ENCODE measurements around the gene TMBIM4.

Gene TMBIM4

DNA sequence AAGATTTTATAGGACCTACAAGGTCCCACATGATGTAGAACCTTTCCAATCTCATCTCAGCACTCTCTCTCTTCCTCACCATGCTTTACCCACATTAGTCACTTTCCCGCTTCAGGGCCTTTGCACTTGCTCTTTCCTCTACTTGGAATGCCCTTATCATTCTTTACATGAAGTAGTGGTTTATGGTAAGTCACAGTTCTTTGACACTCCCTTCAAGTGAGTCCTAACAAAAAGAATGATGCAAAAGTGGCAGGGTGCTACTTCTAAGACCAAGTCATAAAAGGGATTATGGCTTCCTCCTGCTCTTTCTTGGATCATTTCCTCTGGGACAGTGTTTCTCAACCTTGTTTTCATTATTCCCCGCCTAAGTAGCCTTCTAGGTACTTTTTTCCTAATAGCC lies 13.1 kb downstream of the TMBIM4 start:
- no peak overlapping the region for H3K4me3 ChIP-seq (ENCODE audit: control insufficient read depth, low read depth, low read length)
- peak; percentile 65 for DNase-seq (ENCODE audit: low read depth)
- TF ChIP-seq, protein P1, sequence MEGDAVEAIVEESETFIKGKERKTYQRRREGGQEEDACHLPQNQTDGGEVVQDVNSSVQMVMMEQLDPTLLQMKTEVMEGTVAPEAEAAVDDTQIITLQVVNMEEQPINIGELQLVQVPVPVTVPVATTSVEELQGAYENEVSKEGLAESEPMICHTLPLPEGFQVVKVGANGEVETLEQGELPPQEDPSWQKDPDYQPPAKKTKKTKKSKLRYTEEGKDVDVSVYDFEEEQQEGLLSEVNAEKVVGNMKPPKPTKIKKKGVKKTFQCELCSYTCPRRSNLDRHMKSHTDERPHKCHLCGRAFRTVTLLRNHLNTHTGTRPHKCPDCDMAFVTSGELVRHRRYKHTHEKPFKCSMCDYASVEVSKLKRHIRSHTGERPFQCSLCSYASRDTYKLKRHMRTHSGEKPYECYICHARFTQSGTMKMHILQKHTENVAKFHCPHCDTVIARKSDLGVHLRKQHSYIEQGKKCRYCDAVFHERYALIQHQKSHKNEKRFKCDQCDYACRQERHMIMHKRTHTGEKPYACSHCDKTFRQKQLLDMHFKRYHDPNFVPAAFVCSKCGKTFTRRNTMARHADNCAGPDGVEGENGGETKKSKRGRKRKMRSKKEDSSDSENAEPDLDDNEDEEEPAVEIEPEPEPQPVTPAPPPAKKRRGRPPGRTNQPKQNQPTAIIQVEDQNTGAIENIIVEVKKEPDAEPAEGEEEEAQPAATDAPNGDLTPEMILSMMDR (conservative IDR thresholded peaks at IDR 0.05; ENCODE audit: control insufficient read depth, insufficient read depth, low read depth, low read length) = no peak

DNA sequence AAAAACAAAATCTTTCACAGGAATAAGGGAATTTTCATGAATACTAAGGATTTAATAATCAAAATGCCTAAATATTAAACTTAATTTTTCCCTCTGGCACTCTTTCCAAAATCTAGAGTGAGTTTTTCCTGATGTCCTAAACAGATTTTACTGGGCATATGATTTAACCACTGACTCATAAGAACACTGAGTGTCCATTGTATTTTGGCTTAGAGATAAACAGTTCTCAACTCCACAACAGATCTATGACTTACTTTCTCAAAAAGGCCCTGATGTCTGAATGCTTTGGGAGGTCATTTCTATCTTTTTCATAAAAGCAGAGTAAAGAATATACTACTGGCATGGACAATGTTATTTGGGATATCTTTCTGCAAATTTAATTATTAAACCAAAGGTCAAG lies 15.0 kb downstream of the TMBIM4 start:
- TF ChIP-seq, protein P1 (conservative IDR thresholded peaks at IDR 0.05; ENCODE audit: control insufficient read depth, insufficient read depth, low read depth, low read length) = no peak
- H3K4me3 ChIP-seq (ENCODE audit: control insufficient read depth, low read depth, low read length) = no peak overlapping the region
- DNase-seq (ENCODE audit: low read depth) = peak; percentile 75

DNA sequence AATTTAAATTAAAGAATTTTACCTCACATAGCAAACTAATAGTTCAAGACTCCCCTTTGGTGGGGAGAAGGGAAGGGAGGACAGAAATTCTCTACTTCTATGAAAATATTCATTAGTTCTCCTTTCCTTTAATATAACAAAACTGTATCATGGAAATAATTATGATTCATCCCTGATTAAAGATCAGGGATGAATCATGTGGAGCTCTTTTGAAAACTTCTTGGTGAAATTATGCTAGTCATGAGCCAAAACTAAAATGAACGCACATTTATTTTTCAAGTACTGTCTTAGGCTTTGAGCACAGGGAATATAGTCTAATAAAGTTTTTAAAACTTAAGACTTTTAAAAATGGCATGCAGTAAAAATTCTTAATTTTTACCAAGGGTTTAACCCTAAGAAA lies 17.1 kb downstream of the TMBIM4 start:
- peak; percentile 77 for DNase-seq (ENCODE audit: low read depth)
- TF ChIP-seq, protein P1 (conservative IDR thresholded peaks at IDR 0.05; ENCODE audit: control insufficient read depth, insufficient read depth, low read depth, low read length) = no peak

DNA sequence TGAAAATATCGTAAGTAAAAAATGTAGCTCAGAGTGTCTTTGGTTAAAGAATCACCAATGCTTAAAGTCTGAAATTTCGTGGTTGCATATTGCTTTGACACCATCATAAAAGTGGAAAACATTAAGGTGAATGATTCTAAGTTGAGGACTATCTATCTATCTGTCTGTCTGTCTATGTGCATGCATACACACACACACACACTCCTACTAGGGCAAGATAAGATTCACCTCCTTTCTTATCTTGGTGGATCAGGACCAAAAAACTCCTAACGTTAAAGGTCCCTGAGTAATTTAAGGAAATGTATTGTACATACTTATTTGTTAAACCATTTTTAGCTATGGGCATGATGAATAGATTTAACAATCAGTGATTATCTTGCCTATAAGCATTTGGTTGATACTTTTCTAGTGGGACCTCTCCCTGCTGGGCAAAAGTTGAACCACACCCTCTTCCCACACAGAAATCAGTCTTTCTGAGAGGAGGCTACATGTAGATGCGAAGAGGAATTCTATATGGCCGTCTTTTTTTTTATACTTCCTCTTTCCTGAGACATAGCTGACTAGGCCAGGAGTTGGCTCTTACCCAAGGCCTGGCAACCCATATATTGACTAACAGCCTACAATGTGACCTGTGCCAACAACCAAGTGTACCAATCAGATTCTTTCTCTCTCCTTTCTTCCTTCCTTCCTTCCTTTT lies 19.9 kb downstream of the TMBIM4 start:
- H3K4me3 ChIP-seq (ENCODE audit: control insufficient read depth, low read depth, low read length) = no peak overlapping the region
- DNase-seq (ENCODE audit: low read depth) = peak; percentile 30
- TF ChIP-seq, protein P1 (conservative IDR thresholded peaks at IDR 0.05; ENCODE audit: control insufficient read depth, insufficient read depth, low read depth, low read length) = peak; percentile 12

More for the DNA sequence above, 17.1 kb downstream of the TMBIM4 start:
- no peak overlapping the region for H3K4me3 ChIP-seq (ENCODE audit: control insufficient read depth, low read depth, low read length)

DNA sequence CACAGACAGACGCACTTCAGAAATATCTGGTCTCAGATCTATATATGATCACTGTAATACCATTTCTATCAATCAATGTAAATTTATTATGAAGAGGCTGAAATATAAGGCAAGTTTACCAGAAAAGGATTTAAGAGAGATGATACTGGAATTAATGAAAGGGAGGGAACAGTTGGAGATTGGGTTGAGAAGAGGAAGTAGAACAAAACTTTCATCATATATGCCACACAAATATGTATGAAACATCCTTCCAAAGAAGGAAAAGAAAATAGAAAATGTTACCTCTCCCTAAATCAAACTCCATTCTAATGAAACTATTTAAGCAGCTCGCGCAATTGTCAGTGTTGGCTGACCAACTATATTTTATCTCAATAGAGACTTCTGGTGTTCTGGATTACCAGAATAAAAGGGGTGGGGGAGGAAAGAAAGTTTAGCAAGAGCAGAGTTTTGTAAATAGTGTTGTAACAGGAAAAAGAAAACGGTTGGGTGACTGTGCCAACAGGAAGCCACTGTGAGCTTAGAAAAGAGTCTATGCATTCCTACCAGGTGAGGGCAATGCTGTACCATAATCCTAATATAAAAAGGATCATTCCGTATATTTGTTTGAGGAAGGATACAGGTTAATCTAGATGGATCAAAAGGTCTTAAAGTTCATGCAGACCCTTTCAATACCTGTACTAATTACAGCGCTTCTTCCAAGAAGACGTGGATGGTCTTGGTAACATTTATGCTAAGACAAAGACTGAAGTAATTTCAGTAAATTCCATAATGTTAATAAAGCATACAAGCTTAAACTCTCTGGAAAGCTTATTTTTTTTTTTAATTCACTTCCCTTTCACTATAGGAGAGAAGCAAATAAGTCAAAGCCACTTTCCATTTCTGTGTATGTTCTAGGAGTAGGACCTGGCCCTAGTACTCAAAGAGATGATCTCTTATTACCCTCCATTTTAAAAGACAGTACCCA lies 24.7 kb downstream of the TMBIM4 start:
- TF ChIP-seq, protein P1 (conservative IDR thresholded peaks at IDR 0.05; ENCODE audit: control insufficient read depth, insufficient read depth, low read depth, low read length) = peak; percentile 66
- no peak overlapping the region for H3K4me3 ChIP-seq (ENCODE audit: control insufficient read depth, low read depth, low read length)
- peak; percentile 81 for DNase-seq (ENCODE audit: low read depth)

DNA sequence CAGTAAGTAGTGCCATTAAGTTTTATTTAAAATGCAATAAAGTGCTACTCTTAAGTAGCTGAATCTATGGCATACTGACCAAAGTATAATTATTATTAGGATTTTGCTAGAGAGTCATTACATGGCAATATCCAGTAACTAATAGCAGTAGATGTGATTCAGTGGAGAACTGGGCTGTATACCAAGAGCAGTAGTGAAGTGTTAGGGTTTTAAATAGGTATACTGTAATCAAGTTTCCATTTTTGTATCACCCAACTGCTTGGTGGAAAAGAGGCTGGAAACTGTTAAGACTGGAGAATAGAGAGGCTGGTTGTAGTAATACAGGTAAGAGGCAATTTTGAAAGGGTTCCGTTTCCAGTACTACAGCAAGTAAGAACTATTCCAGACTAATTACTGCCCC lies 25.9 kb downstream of the TMBIM4 start:
- H3K4me3 ChIP-seq (ENCODE audit: control insufficient read depth, low read depth, low read length) = no peak overlapping the region
- TF ChIP-seq, protein P1 (conservative IDR thresholded peaks at IDR 0.05; ENCODE audit: control insufficient read depth, insufficient read depth, low read depth, low read length) = no peak
- DNase-seq (ENCODE audit: low read depth) = no peak

Measured in fibroblast of mammary gland (primary cell).